Hepatocyte (in vitro differentiated cells): ENCODE data around the gene MEIS1. TPM values are rescaled to one million over a fixed set of nuclear protein-coding genes. Genes with fewer than 3 reads are reported as not detected.
"Not testable (repeated sequence)": the region's sequence is repeated elsewhere in the genome, so short reads cannot be mapped to it uniquely, and the experiment has no call there.

Experiments used
- DNase-seq: peaks from one replicate; pipeline ENCODE4 v3.0.0-alpha.2; 2016; ENCODE audit warnings: low spot score
- H2AFZ ChIP-seq: fragments of 200-600 bp; sonication (generic); 2 replicates; pipeline ENCODE4 v1.6.0; 2016; ENCODE audit warnings: antibody characterized with exemption, mild to moderate bottlenecking
- H3K27ac ChIP-seq: fragments of 200-600 bp; sonication (generic); 2 replicates; pipeline ENCODE4 v1.5.1; 2016; ENCODE audit warnings: mild to moderate bottlenecking
- H3K27me3 ChIP-seq: fragments of 200-600 bp; sonication (generic); 2 replicates; pipeline ENCODE4 v1.6.1; 2016
- H3K36me3 ChIP-seq: fragments of 200-600 bp; sonication (generic); replicated peaks from 2 replicates; pipeline ENCODE4 v1.5.1; 2016; ENCODE audit warnings: low read depth; ENCODE audit not compliant: insufficient read depth
- H3K4me1 ChIP-seq: fragments of 200-600 bp; sonication (generic); 2 replicates; pipeline ENCODE4 v1.5.1; 2016; ENCODE audit warnings: mild to moderate bottlenecking, moderate library complexity; ENCODE audit not compliant: insufficient read depth
- H3K4me2 ChIP-seq: fragments of 200-600 bp; sonication (generic); 2 replicates; pipeline ENCODE4 v1.6.0; 2016
- H3K4me3 ChIP-seq: fragments of 200-600 bp; sonication (generic); 2 replicates; pipeline ENCODE4 v1.5.1; 2016; ENCODE audit warnings: mild to moderate bottlenecking
- H3K79me2 ChIP-seq: fragments of 200-600 bp; sonication (generic); 2 replicates; pipeline ENCODE4 v1.6.0; 2017; ENCODE audit warnings: mild to moderate bottlenecking
- H3K9me2 ChIP-seq: fragments of 200-600 bp; sonication (generic); replicated peaks from 2 replicates; pipeline ENCODE4 v1.6.0; 2017; ENCODE audit warnings: mild to moderate bottlenecking; ENCODE audit not compliant: insufficient read depth
- H3K9me3 ChIP-seq: fragments of 200-600 bp; sonication (generic); 2 replicates; pipeline ENCODE4 v1.5.1; 2016; ENCODE audit warnings: low read depth, mild to moderate bottlenecking
- H4K20me1 ChIP-seq: fragments of 200-600 bp; sonication (generic); 2 replicates; pipeline ENCODE4 v1.6.0; 2016; ENCODE audit warnings: mild to moderate bottlenecking; ENCODE audit not compliant: insufficient read depth, poor library complexity, severe bottlenecking
- EZH2 ChIP-seq: fragments of 200-600 bp; sonication (generic); IDR thresholded peaks from 2 replicates; pipeline ENCODE4 v1.6.1; 2016; ENCODE audit warnings: antibody characterized with exemption, mild to moderate bottlenecking, borderline replicate concordance
- EZH2phosphoT487 ChIP-seq: fragments of 200-600 bp; sonication (generic); IDR thresholded peaks from one replicate; pipeline ENCODE4 v1.6.1; 2018; ENCODE audit warnings: antibody characterized with exemption, mild to moderate bottlenecking, low read depth, moderate library complexity; ENCODE audit not compliant: unreplicated experiment, severe bottlenecking
- WGBS: methylation state at CpG from one replicate; pipeline ENCODE4 v1.1.6; 2016; ENCODE audit warnings: low lambda C conversion rate; ENCODE audit errors: missing lambda C conversion rate; 5-methylcytosine and 5-hydroxymethylcytosine counted together
- polyA plus RNA-seq: library from polyadenylated mRNA; unstranded; fragments of >200 nt; fragmentation: Nextera tagmentation; extraction: Ambion mirVana; gene quantifications from 2 replicates; pipeline ENCODE4 v1.2.1, GENCODE V29; 2016
- total RNA-seq: library from RNA; depleted of rRNA; stranded (reverse); fragments of >200 nt; gene quantifications from 2 replicates; pipeline ENCODE4 v1.2.3, GENCODE V29; 2014
- TF ChIP-seq, protein P1 (sequence below): fragments of 200-600 bp; sonication (generic); IDR thresholded peaks from 2 replicates; pipeline ENCODE4 v1.5.1; 2016; ENCODE audit warnings: antibody characterized with exemption, mild to moderate bottlenecking; ENCODE audit not compliant: poor library complexity

MEIS1 gene
- total and polyA plus RNA-seq, 2 experiments from 2014 or later = 29.6 to 35.5 TPM

DNA sequence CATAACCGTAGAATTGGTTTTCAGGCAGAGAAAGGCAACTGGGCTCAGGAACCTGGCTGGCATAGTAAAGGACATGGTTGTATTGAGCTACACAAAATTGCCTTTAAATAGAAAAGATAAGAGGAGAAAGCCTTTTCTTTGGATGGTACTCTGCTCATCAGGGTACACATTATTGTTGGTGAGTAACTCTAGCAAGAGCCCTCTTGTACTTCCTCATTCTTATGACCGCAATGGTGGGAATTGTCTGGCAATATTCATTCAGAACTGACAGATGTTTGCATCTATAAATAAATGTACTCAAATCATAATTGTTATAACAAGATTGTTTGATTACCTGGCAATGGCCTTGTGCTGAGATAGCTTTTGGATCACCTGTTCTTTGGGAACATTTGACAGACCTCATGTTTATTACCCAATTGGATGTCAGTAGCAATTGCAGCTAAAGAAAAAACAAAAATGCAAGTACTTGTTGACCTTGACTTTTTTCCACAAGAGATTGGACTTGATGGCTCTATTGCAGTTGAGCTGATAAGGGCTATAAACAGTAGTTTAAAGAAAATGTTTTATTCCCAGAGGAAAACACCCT, 43.9 kb downstream of the MEIS1 start:
- H3K79me2 ChIP-seq = peaks cover 45% of the 10 kb centered on the region
- H3K4me1 ChIP-seq = peaks cover 8% of the 10 kb centered on the region
- no peak overlapping the region for H3K27ac ChIP-seq

DNA sequence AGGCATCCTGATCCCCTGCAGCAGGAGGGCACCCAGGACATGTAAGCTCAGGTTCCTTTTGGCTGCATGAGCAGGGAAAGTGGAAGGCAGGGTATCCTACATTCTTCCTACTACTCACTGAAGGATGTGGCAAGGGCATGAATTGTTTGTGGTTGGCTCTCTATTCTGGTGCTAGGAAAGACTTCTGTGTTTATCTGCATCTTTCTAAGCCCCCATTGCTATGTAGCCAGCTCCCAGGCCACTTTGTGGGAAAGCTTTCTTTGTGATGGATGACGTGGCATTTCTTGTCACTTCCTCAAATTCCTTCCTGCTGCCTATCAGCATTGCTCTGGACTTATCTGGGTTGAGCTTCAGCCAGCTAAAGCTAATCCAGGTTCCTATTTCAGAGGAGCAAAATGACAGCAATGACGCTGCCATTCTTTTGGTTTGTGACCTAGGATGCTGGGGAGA, 46.2 kb downstream of the MEIS1 start:
- Histone ChIP-seq H3K4me3 (no peak overlapping the region), H3K4me2 (no peak overlapping the region), H3K27me3 (no peaks in the 10 kb centered on the region), H4K20me1 (peaks cover 3% of the 10 kb centered on the region), H3K4me1 (peaks cover 8% of the 10 kb centered on the region), H3K9me2 (no peaks in the 10 kb centered on the region), H3K79me2 (peaks cover 58% of the 10 kb centered on the region), H2AFZ (no peak overlapping the region), H3K27ac (peak overlapping the region; percentile 1), H3K9me3 (no peaks in the 10 kb centered on the region), H3K36me3 (no peaks in the 10 kb centered on the region)
- peak; percentile 18 for DNase-seq
- WGBS = 39% methylated on average over 2 of the region's 2 CpGs
- TF ChIP-seq EZH2phosphoT487 (no peak), EZH2 (no peak)
- TF ChIP-seq, protein P1, sequence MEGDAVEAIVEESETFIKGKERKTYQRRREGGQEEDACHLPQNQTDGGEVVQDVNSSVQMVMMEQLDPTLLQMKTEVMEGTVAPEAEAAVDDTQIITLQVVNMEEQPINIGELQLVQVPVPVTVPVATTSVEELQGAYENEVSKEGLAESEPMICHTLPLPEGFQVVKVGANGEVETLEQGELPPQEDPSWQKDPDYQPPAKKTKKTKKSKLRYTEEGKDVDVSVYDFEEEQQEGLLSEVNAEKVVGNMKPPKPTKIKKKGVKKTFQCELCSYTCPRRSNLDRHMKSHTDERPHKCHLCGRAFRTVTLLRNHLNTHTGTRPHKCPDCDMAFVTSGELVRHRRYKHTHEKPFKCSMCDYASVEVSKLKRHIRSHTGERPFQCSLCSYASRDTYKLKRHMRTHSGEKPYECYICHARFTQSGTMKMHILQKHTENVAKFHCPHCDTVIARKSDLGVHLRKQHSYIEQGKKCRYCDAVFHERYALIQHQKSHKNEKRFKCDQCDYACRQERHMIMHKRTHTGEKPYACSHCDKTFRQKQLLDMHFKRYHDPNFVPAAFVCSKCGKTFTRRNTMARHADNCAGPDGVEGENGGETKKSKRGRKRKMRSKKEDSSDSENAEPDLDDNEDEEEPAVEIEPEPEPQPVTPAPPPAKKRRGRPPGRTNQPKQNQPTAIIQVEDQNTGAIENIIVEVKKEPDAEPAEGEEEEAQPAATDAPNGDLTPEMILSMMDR = no peak

More for the DNA sequence above, 43.9 kb downstream of the MEIS1 start:
- no peak overlapping the region for H3K4me3 ChIP-seq
- peaks cover 3% of the 10 kb centered on the region for H4K20me1 ChIP-seq
- TF ChIP-seq, protein P1 = no peak
- TF ChIP-seq EZH2phosphoT487 = no peak
- TF ChIP-seq EZH2 = no peak
- DNase-seq = no peak
- no peaks in the 10 kb centered on the region for H3K9me2 ChIP-seq
- H3K36me3 ChIP-seq = no peaks in the 10 kb centered on the region
- H3K4me2 ChIP-seq = no peak overlapping the region
- H3K9me3 ChIP-seq = no peaks in the 10 kb centered on the region
- no peaks in the 10 kb centered on the region for H3K27me3 ChIP-seq
- 83% methylated on average over 2 of the region's 2 CpGs for WGBS
- H2AFZ ChIP-seq = no peak overlapping the region

DNA sequence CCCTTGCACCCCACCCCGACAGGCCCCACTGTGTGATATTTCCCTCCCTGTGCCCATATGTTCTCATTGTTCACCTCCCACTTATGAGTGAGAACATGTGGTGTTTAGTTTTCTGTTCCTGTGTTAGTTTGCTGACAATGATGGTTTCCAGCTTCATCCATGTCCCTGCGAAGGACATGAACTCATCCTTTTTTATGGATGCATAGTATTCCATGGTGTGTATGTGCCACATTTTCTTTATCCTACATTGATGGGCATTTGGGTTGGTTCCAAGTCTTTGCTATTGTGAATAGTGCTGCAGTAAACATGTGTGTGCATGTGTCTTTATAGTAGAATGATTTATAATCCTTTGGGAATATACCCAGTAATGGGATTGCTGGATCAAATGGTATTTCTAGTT, 50.3 kb downstream of the MEIS1 start:
- H3K4me2 ChIP-seq, H4K20me1 ChIP-seq, H3K36me3 ChIP-seq, H2AFZ ChIP-seq, H3K27ac ChIP-seq, DNase-seq, H3K9me3 ChIP-seq, H3K9me2 ChIP-seq, H3K4me1 ChIP-seq, H3K27me3 ChIP-seq, H3K4me3 ChIP-seq: not testable (repeated sequence)
- peaks cover 67% of the 10 kb centered on the region for H3K79me2 ChIP-seq
- 97% methylated on average over 2 of the region's 2 CpGs for WGBS

DNA sequence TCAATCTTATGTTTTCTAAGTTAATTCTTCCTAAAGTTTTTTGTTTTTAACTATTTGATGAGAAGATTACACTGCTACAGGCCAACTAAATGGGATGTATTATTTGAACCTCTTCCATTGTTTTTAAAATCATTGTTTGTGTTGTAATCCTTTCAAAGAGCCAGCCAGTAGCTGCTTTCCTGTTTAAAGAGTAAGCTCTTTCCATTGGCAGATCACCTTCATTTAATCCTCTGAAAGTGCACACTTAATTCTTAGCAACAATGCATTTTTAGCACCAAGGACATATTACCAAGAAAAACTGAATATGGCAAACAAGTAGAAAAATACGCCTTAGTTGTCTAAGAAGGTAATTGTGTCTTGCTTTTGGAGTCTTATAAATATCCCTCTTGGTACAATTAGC, 54.0 kb downstream of the MEIS1 start:
- H3K9me2 ChIP-seq = no peaks in the 10 kb centered on the region
- H3K4me1 ChIP-seq = peaks cover 3% of the 10 kb centered on the region
- H3K27me3 ChIP-seq = no peaks in the 10 kb centered on the region
- DNase-seq = no peak
- H2AFZ ChIP-seq = no peak overlapping the region
- peaks cover 3% of the 10 kb centered on the region for H4K20me1 ChIP-seq
- TF ChIP-seq, protein P1 = no peak
- TF ChIP-seq EZH2phosphoT487 = no peak
- TF ChIP-seq EZH2 = no peak
- H3K27ac ChIP-seq = no peak overlapping the region
- H3K36me3 ChIP-seq = no peaks in the 10 kb centered on the region
- no peaks in the 10 kb centered on the region for H3K9me3 ChIP-seq
- H3K4me3 ChIP-seq = no peak overlapping the region
- 77% methylated on average over 1 of the region's 1 CpG for WGBS
- H3K79me2 ChIP-seq = peaks cover 63% of the 10 kb centered on the region
- H3K4me2 ChIP-seq = no peak overlapping the region
